Activated naive CD4-positive, alpha-beta T cell treated with Interleukin-2 at 50 U/mL for 16 hours (primary cell): ENCODE data around the gene OSBPL5.

ENCODE experiments used
- DNase-seq: peaks from one replicate; pipeline ENCODE4 v3.0.0-alpha.2; 2020

Gene OSBPL5

GRCh38 chr11:3148255-3148989 is 16.7 kb downstream of the OSBPL5 start:
- no peak for DNase-seq

DNA sequence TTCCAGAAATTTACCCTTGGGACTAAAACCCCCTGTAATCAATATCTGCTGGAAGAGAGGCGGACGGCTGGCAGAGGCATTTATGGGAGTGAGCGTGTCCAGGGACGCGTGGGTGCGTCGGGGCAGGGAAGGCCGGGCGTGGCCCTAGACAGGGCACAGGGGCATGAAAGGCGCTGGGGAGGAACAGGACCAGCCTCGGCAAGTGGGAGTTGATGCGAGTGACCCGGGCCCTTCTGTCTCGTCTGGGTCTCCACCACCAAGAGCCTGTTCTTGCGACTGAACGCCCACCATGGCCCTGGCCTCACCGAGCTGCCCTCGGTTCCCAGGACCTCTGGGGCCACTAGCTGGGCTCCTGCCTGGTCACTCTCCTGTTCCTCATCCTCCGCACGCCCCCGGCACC is 17.5 kb downstream of the OSBPL5 start:
- no peak for DNase-seq

DNA sequence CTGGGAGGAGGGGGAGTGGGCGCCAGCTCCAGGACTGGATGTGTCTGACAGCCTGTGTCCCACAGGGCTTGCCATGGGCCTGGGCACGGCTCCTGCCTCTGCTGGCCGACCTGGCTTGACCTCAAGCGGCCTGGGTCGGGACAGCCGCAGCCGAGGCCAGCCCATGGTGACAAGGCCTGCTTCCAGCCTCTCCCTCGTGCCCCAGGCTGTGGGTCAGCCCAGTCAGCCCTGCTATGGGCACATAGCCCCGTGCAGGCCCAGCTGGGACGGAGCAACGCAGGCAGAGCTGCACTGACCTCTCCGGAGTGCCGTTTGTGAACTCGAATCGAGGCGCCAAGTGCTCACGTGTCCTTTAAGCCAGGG is 17.9 kb downstream of the OSBPL5 start:
- DNase-seq, result no peak

- DNase-seq, result no peak
These were observed 18.4 kb downstream of the OSBPL5 start for GRCh38 chr11:3146612-3147256.

GRCh38 chr11:3145206-3145520 is 19.9 kb downstream of the OSBPL5 start:
- no peak for DNase-seq

DNA sequence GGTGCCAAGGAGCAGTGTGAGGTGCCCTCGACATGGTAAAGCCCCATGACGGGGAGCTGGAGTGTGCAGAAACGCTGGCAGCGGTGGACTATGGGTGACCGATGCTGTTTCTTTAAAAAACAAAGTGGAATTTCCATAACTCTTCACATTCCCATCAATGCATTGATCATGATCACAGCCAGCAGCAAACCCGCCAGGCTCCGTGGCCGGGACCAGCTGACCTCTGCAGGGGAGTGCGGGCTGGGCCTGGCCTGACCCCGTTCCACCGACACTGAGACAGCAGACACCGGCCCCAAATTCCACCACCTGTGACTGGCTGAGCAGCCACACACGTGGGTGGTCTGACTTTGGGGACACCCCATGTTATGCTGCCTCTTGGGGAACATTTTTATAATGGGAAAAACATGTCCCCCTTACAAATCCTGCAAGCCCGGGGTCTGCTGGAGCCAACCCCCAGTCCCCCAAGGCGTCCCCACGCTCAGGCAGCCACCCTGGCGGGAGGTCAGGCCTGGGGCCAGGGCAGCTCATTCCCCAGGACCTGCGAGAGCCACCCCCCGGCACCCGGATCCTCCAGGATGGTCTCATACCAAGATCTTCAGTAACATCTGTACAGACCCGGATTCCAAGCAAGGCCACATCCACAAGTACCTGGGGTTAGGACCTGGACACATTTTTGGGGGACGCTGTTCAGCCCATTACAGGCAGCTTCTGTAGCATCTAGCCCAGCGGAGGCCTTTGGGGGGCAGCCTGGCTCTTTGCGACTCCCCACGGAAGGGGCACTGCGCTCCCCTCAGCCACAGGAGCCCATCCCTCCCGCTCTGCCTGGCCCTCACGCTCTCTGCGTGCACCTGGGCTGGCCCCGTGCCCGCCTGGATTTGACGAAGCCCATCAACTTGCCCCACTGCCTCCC is 20.6 kb downstream of the OSBPL5 start:
- no peak for DNase-seq

- DNase-seq, result no peak
These were observed 21.8 kb downstream of the OSBPL5 start for GRCh38 chr11:3143136-3143880.

GRCh38 chr11:3140291-3140603 is 24.9 kb downstream of the OSBPL5 start:
- no peak for DNase-seq

DNA sequence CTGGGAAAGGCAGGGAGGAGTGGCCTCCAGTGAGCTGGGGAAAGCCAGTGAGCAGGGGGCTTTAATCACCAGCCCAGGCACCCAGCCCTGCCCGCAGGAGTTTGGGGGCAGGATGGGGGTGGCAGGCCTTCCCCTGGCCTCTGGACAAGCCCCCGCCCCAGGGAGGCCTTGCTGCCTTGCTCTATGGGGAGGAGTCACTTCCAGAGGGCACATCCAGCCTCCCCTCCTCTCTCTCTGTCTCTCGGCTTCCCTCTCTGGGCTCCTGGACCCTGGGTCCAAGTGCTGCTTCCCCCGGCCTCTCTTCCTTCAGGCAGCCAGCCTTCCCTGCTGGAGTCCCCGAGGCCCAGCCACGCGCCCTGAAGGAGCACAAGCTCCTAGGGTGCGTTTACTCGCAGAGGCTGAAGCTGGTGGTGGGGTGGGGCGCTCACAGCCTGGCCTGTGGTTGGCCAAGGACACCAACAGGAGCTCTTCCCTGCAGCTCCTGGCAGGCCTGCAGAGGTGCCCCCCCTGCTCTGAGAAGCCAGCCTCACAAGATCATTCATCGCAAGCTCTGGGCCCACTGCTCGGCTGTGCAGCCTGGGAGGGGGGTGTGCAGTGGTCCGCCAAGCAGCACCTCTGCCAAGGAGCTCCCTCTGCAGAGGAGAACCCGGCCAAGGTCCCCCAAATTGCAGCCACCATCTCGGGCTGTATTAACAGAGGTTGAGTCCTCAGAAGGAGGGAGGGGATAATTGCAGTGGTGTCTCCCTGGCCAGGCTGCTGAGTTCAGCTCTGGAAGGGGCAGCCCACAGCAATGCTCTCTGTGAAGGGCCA is 25.4 kb downstream of the OSBPL5 start:
- DNase-seq, result no peak

DNA sequence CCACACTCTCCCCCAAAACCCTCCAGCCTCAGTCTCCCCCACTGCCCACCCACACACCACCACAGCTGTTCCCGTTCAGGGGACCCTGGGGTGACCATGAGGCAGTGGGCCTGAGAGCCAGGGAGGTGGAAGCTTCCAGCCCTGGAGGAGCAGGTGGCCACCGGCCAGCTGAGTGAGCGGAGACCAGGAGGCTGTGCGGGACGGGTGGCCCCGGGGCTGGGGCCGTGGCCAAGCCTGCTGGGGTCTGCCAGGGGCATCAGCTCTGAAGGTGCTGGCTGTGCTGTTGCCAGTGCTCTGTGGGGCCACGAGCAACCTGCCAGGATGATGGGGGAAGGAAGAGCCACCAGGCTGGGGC is 26.0 kb downstream of the OSBPL5 start:
- DNase-seq, result no peak

GRCh38 chr11:3138178-3139085 is 26.7 kb downstream of the OSBPL5 start:
- DNase-seq, result no peak

- DNase-seq, result no peak
These were observed 27.5 kb downstream of the OSBPL5 start for GRCh38 chr11:3137486-3138177.

DNA sequence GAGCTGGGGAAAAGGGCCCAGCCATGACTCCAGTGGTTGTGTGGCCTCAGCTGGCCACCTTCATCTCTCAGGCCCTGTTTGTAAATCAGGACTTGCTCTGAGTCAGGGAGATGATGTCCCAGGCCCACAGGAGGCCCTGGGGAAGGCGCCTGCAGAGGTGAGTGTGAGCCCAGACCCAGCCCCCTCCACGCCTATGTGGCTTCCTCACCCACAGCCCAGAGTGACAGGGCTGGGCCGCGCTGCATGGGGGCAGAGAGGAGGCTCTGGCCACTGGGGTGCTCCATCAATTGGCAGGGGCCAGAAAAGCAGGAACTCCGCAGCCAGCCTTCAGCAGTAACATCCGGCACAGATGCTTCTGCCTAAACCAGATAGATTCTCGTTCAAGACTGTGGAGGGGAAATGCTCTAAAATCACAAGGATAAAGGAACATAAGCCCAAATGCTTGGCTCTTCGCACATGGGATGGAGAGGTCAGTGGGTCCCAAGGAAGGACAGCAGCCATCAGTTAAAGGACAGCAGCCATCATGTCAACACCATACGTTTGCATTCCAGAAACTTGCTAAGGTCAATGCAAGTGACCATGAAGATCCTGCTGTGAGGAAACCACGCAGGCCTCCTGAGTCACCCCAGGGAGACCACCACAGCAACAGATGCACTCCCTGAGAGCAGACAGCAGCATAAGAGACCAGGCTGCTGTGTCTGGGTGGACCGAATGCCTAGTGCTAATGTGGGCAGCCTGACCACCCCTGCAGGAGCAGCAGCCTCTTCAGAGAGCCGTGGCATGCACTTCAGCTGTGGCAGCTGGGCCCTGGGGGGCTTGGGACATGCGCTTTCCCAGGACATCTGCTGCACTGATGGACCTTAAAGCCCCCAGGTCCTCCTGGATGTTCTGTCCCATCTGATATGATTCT is 28.3 kb downstream of the OSBPL5 start:
- DNase-seq, result no peak

- DNase-seq, result no peak
These were observed 29.3 kb downstream of the OSBPL5 start for GRCh38 chr11:3135481-3136440.

GRCh38 chr11:3134651-3135480 is 30.2 kb downstream of the OSBPL5 start:
- no peak for DNase-seq

GRCh38 chr11:3134218-3134621 is 30.9 kb downstream of the OSBPL5 start:
- no peak for DNase-seq
